ENCODE data around the gene HLA-C. TPM values are rescaled to one million over a fixed set of nuclear protein-coding genes. Genes with fewer than 3 reads are reported as not detected.
A peak's percentile ranks its signal among the peaks of the same experiment; 100 is the strongest.

Gene HLA-C
- total RNA-seq, 1 donor from 2014 or later: 177 TPM

- DNase-seq (ENCODE audit: low spot score): no peak
- TF ChIP-seq CTCF (IDR thresholded peaks at IDR 0.05; ENCODE audit: unreplicated experiment): no peak
- H3K27ac Mint-ChIP-seq (ENCODE audit: unreplicated experiment): no peak overlapping the region
- no peaks in the 10 kb centered on the region for H3K4me1 Mint-ChIP-seq (ENCODE audit: unreplicated experiment)
- peaks cover 3% of the 10 kb centered on the region for H3K27me3 Mint-ChIP-seq (ENCODE audit: unreplicated experiment)
- no peak overlapping the region for H3K4me3 Mint-ChIP-seq (ENCODE audit: unreplicated experiment)
- H3K9me3 Mint-ChIP-seq (ENCODE audit: unreplicated experiment): no peaks in the 10 kb centered on the region
- no peaks in the 10 kb centered on the region for H3K36me3 Mint-ChIP-seq (ENCODE audit: low read depth, unreplicated experiment)
Observed at GRCh38 chr6:31299947-31300346, 28.1 kb upstream of the HLA-C start.

GRCh38 chr6:31299511-31299910, 27.6 kb upstream of the HLA-C start:
- H3K27ac Mint-ChIP-seq (ENCODE audit: unreplicated experiment): no peak overlapping the region
- peaks cover 3% of the 10 kb centered on the region for H3K27me3 Mint-ChIP-seq (ENCODE audit: unreplicated experiment)
- TF ChIP-seq CTCF (IDR thresholded peaks at IDR 0.05; ENCODE audit: unreplicated experiment): no peak
- H3K9me3 Mint-ChIP-seq (ENCODE audit: unreplicated experiment): no peaks in the 10 kb centered on the region
- H3K36me3 Mint-ChIP-seq (ENCODE audit: low read depth, unreplicated experiment): no peaks in the 10 kb centered on the region
- H3K4me3 Mint-ChIP-seq (ENCODE audit: unreplicated experiment): no peak overlapping the region
- no peaks in the 10 kb centered on the region for H3K4me1 Mint-ChIP-seq (ENCODE audit: unreplicated experiment)
- DNase-seq (ENCODE audit: low spot score): no peak

- no peak for DNase-seq (ENCODE audit: low spot score)
- H3K27me3 Mint-ChIP-seq (ENCODE audit: unreplicated experiment): peaks cover under 1% of the 10 kb centered on the region
Observed at GRCh38 chr6:31294056-31294455, 22.2 kb upstream of the HLA-C start.

GRCh38 chr6:31293343-31293742, 21.5 kb upstream of the HLA-C start:
- DNase-seq (ENCODE audit: low spot score): peak; percentile 22
- no peak for TF ChIP-seq CTCF (IDR thresholded peaks at IDR 0.05; ENCODE audit: unreplicated experiment)
- Mint-ChIP-seq H3K4me1 (ENCODE audit: unreplicated experiment) (no peaks in the 10 kb centered on the region), H3K27me3 (ENCODE audit: unreplicated experiment) (no peaks in the 10 kb centered on the region), H3K9me3 (ENCODE audit: unreplicated experiment) (no peaks in the 10 kb centered on the region), H3K36me3 (ENCODE audit: low read depth, unreplicated experiment) (no peaks in the 10 kb centered on the region), H3K27ac (ENCODE audit: unreplicated experiment) (no peak overlapping the region), H3K4me3 (ENCODE audit: unreplicated experiment) (no peak overlapping the region)

More at GRCh38 chr6:31294056-31294455, 22.2 kb upstream of the HLA-C start:
- H3K36me3 Mint-ChIP-seq (ENCODE audit: low read depth, unreplicated experiment): no peaks in the 10 kb centered on the region
- H3K27ac Mint-ChIP-seq (ENCODE audit: unreplicated experiment): no peak overlapping the region
- no peaks in the 10 kb centered on the region for H3K4me1 Mint-ChIP-seq (ENCODE audit: unreplicated experiment)
- no peak for TF ChIP-seq CTCF (IDR thresholded peaks at IDR 0.05; ENCODE audit: unreplicated experiment)
- no peaks in the 10 kb centered on the region for H3K9me3 Mint-ChIP-seq (ENCODE audit: unreplicated experiment)
- H3K4me3 Mint-ChIP-seq (ENCODE audit: unreplicated experiment): no peak overlapping the region

GRCh38 chr6:31289788-31290187, 17.9 kb upstream of the HLA-C start:
- H3K27ac Mint-ChIP-seq (ENCODE audit: unreplicated experiment): no peak overlapping the region
- no peaks in the 10 kb centered on the region for H3K9me3 Mint-ChIP-seq (ENCODE audit: unreplicated experiment)
- no peak overlapping the region for H3K4me3 Mint-ChIP-seq (ENCODE audit: unreplicated experiment)
- no peak for TF ChIP-seq CTCF (IDR thresholded peaks at IDR 0.05; ENCODE audit: unreplicated experiment)
- H3K4me1 Mint-ChIP-seq (ENCODE audit: unreplicated experiment): no peaks in the 10 kb centered on the region
- H3K27me3 Mint-ChIP-seq (ENCODE audit: unreplicated experiment): no peaks in the 10 kb centered on the region
- no peaks in the 10 kb centered on the region for H3K36me3 Mint-ChIP-seq (ENCODE audit: low read depth, unreplicated experiment)
- no peak for DNase-seq (ENCODE audit: low spot score)

Data from endothelial cell (in vitro differentiated cells).